HEK293T (cell line): ENCODE measurements around the gene PLPP4.

Experiments used
- CTBP1 ChIP-seq: fragments of 450-650 bp; IDR thresholded peaks from 2 replicates; pipeline ENCODE4 v1.6.1; 2016; ENCODE audit warnings: borderline replicate concordance
- FOXA1 ChIP-seq: fragments of 450-650 bp; IDR thresholded peaks from 2 replicates; pipeline ENCODE4 v1.6.1; 2016; ENCODE audit warnings: mild to moderate bottlenecking
- FOXM1 ChIP-seq: fragments of 450-650 bp; IDR thresholded peaks from 2 replicates; pipeline ENCODE4 v1.6.1; 2017; ENCODE audit warnings: mild to moderate bottlenecking, borderline replicate concordance
- HDGF ChIP-seq: fragments of 450-650 bp; IDR thresholded peaks from 2 replicates; pipeline ENCODE4 v1.6.1; 2017; ENCODE audit warnings: antibody characterized with exemption, borderline replicate concordance
- SUZ12 ChIP-seq: fragments of 450-650 bp; IDR thresholded peaks from 2 replicates; pipeline ENCODE4 v1.6.1; 2016; ENCODE audit warnings: mild to moderate bottlenecking
- TARDBP ChIP-seq: fragments of 450-650 bp; IDR thresholded peaks from 2 replicates; pipeline ENCODE4 v1.6.1; 2016

DNA sequence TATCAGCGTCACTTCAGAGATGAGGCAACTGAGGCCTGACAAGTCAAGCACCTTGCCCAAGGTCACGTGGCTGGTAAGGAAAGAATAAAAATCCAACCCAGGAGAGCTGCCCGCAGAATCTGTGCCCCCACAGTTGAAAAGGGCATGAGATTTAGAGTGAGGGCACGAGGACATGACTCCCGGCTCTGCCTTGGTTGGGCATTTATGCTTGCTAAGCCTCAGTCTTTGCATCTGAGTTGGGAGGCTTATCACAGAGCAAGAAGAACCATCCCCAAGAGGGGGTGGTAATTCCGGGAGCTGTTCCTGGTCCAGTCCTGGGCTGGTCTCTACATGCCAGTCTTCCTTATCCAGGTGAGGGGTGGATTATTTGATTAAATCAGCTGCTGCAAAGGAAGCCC is 37.3 kb downstream of the PLPP4 start:
- no peak for TF ChIP-seq TARDBP
- no peak for TF ChIP-seq SUZ12
- TF ChIP-seq HDGF = no peak
- no peak for TF ChIP-seq CTBP1
- no peak for TF ChIP-seq FOXM1
- no peak for TF ChIP-seq FOXA1
